Trophoblast cell (in vitro differentiated cells and primary cell): ENCODE measurements around the gene GRAPL.
"Not testable (repeated sequence)": the region's sequence is repeated elsewhere in the genome, so short reads cannot be mapped to it uniquely, and the experiment has no call there.

ENCODE experiments used
- DNase-seq, 2 donors: peaks; one replicate each; pipeline ENCODE4 v3.0.0-alpha.2; 2016
- H2AFZ ChIP-seq: 2 replicates; pipeline ENCODE4 v1.6.1; 2013; ENCODE audit warnings: low read length, moderate library complexity, mild to moderate bottlenecking; ENCODE audit not compliant: insufficient read depth, poor library complexity
- H2AK5ac ChIP-seq: 2 replicates; pipeline ENCODE4 v1.6.1; 2013; ENCODE audit warnings: mild to moderate bottlenecking, low read length
- H2BK120ac ChIP-seq: 2 replicates; pipeline ENCODE4 v1.6.1; 2013; ENCODE audit warnings: low read length, mild to moderate bottlenecking, moderate library complexity; ENCODE audit not compliant: insufficient read depth, poor library complexity
- H2BK12ac ChIP-seq: 2 replicates; pipeline ENCODE4 v1.6.1; 2013; ENCODE audit warnings: mild to moderate bottlenecking, low read length, moderate library complexity
- H2BK5ac ChIP-seq: 2 replicates; pipeline ENCODE4 v1.6.1; 2013; ENCODE audit warnings: low read length, low read depth, moderate library complexity, mild to moderate bottlenecking; ENCODE audit not compliant: poor library complexity
- H3K14ac ChIP-seq: 2 replicates; pipeline ENCODE4 v1.6.1; 2013; ENCODE audit warnings: mild to moderate bottlenecking, low read length
- H3K18ac ChIP-seq: 2 replicates; pipeline ENCODE4 v1.6.1; 2013; ENCODE audit warnings: mild to moderate bottlenecking, low read length
- H3K23ac ChIP-seq: 2 replicates; pipeline ENCODE4 v1.6.1; 2013; ENCODE audit warnings: low read length
- H3K27ac ChIP-seq: 2 replicates; pipeline ENCODE4 v1.5.1; 2013; ENCODE audit warnings: low read depth, mild to moderate bottlenecking, inconsistent platforms, low read length, moderate library complexity
- H3K27me3 ChIP-seq: 2 replicates; pipeline ENCODE4 v1.6.1; 2013; ENCODE audit warnings: inconsistent platforms, mild to moderate bottlenecking, low read length, moderate library complexity; ENCODE audit not compliant: insufficient read depth
- H3K36me3 ChIP-seq, 2 experiments: 1 replicate in 1 of 2; 2 replicates in 1 of 2; pipeline ENCODE4 v1.6.1; 2013; ENCODE audit warnings: low read length in 2 of 2, mild to moderate bottlenecking in 2 of 2, moderate library complexity in 1 of 2; ENCODE audit not compliant: insufficient read depth in 2 of 2, control insufficient read depth in 1 of 2
- H3K4ac ChIP-seq: 2 replicates; pipeline ENCODE4 v1.6.1; 2013; ENCODE audit warnings: low read depth, mild to moderate bottlenecking, low read length, moderate library complexity
- H3K4me1 ChIP-seq, 2 experiments: 1 replicate in 1 of 2; 2 replicates in 1 of 2; pipeline ENCODE4 v1.6.1; 2013; ENCODE audit warnings: low read length in 2 of 2, mild to moderate bottlenecking in 2 of 2, moderate library complexity in 1 of 2; ENCODE audit not compliant: insufficient read depth in 2 of 2, control insufficient read depth in 1 of 2
- H3K4me2 ChIP-seq: 2 replicates; pipeline ENCODE4 v1.6.1; 2013; ENCODE audit warnings: inconsistent platforms, mild to moderate bottlenecking, low read length, moderate library complexity
- H3K4me3 ChIP-seq: 2 replicates; pipeline ENCODE4 v1.5.1; 2013; ENCODE audit warnings: mild to moderate bottlenecking, low read depth, low read length, inconsistent platforms
- H3K79me1 ChIP-seq: one replicate; pipeline ENCODE4 v1.6.1; 2013; ENCODE audit warnings: low read length
- H3K79me2 ChIP-seq: 2 replicates; pipeline ENCODE4 v1.6.1; 2013; ENCODE audit warnings: low read length, mild to moderate bottlenecking; ENCODE audit not compliant: control insufficient read depth, insufficient read depth, poor library complexity
- H3K9ac ChIP-seq: 2 replicates; pipeline ENCODE4 v1.6.1; 2013; ENCODE audit warnings: mild to moderate bottlenecking, low read length
- H3K9me3 ChIP-seq: 2 replicates; pipeline ENCODE4 v1.6.1; 2013; ENCODE audit warnings: low read depth, mild to moderate bottlenecking, control low read depth, inconsistent platforms, low read length; ENCODE audit not compliant: insufficient read depth
- H4K12ac ChIP-seq: 2 replicates; pipeline ENCODE4 v1.6.1; 2013; ENCODE audit warnings: low read depth, mild to moderate bottlenecking, low read length, moderate library complexity
- H4K8ac ChIP-seq: 2 replicates; pipeline ENCODE4 v1.6.1; 2013; ENCODE audit warnings: low read depth, mild to moderate bottlenecking, low read length, moderate library complexity
- H4K91ac ChIP-seq: one replicate; pipeline ENCODE4 v1.6.1; 2013; ENCODE audit warnings: low read depth, mild to moderate bottlenecking, low read length, moderate library complexity
- WGBS: extraction: QIAGEN DNeasy Blood & Tissue Kit; methylation state at CpG from one replicate; pipeline ENCODE4 v1.1.7; 2013; ENCODE audit warnings: missing lambda C conversion rate; ENCODE audit not compliant: insufficient read length, insufficient coverage; ENCODE audit errors: extremely low coverage; 5-methylcytosine and 5-hydroxymethylcytosine counted together

The GRAPL gene

GRCh38 chr17:19144373-19144772 lies 17.0 kb downstream of the GRAPL start:
- H3K9ac ChIP-seq, H2AK5ac ChIP-seq, H3K14ac ChIP-seq, H3K9me3 ChIP-seq, H3K4me2 ChIP-seq, H3K18ac ChIP-seq, H3K23ac ChIP-seq, H2BK5ac ChIP-seq, H3K36me3 ChIP-seq, H3K79me2 ChIP-seq, H4K91ac ChIP-seq, DNase-seq, H3K27ac ChIP-seq, H3K79me1 ChIP-seq, H3K4ac ChIP-seq, H3K4me1 ChIP-seq, H2BK120ac ChIP-seq, H4K8ac ChIP-seq, H2BK12ac ChIP-seq, H2AFZ ChIP-seq, H3K27me3 ChIP-seq, H3K4me3 ChIP-seq, H4K12ac ChIP-seq: not testable (repeated sequence)
- no CpG with 5 or more reads among the region's 5 CpGs for WGBS

- H4K12ac ChIP-seq, H3K4me2 ChIP-seq, H2AFZ ChIP-seq, H3K4me1 ChIP-seq, H3K14ac ChIP-seq, DNase-seq, H3K23ac ChIP-seq, H3K4me3 ChIP-seq, H3K9ac ChIP-seq, H3K27ac ChIP-seq, H3K27me3 ChIP-seq, H3K36me3 ChIP-seq, H2AK5ac ChIP-seq, H2BK12ac ChIP-seq, H3K79me1 ChIP-seq, H2BK120ac ChIP-seq, H3K4ac ChIP-seq, H3K79me2 ChIP-seq, H2BK5ac ChIP-seq, H3K9me3 ChIP-seq, H4K91ac ChIP-seq, H4K8ac ChIP-seq, H3K18ac ChIP-seq: not testable (repeated sequence)
- no CpG with 5 or more reads among the region's 11 CpGs for WGBS
These were observed 18.1 kb downstream of the GRAPL start for GRCh38 chr17:19145471-19145870.

- not testable (repeated sequence) for H3K9ac ChIP-seq, H2BK120ac ChIP-seq, H3K4me1 ChIP-seq, H3K4ac ChIP-seq, H3K27me3 ChIP-seq, H2AK5ac ChIP-seq, H3K4me3 ChIP-seq, H4K12ac ChIP-seq, H4K8ac ChIP-seq, H3K23ac ChIP-seq, H3K79me2 ChIP-seq, H4K91ac ChIP-seq, H3K4me2 ChIP-seq, DNase-seq, H2BK12ac ChIP-seq, H2BK5ac ChIP-seq, H3K27ac ChIP-seq, H3K9me3 ChIP-seq, H2AFZ ChIP-seq, H3K36me3 ChIP-seq, H3K18ac ChIP-seq, H3K14ac ChIP-seq, H3K79me1 ChIP-seq
- no CpG with 5 or more reads among the region's 9 CpGs for WGBS
These were observed 23.6 kb downstream of the GRAPL start for GRCh38 chr17:19150678-19151615.

- not testable (repeated sequence) for H3K4me1 ChIP-seq, H3K27ac ChIP-seq, H3K4me2 ChIP-seq, H2BK5ac ChIP-seq, H3K18ac ChIP-seq, H3K4ac ChIP-seq, H3K36me3 ChIP-seq, H2AFZ ChIP-seq, H3K79me1 ChIP-seq, H4K8ac ChIP-seq, DNase-seq, H3K9me3 ChIP-seq, H4K91ac ChIP-seq, H3K27me3 ChIP-seq, H3K4me3 ChIP-seq, H4K12ac ChIP-seq, H3K14ac ChIP-seq, H3K9ac ChIP-seq, H2BK12ac ChIP-seq, H2BK120ac ChIP-seq, H2AK5ac ChIP-seq, H3K79me2 ChIP-seq, H3K23ac ChIP-seq
- no CpG with 5 or more reads among the region's 8 CpGs for WGBS
These were observed 30.2 kb downstream of the GRAPL start for GRCh38 chr17:19157628-19158027.
